ENCODE results near the gene MYH7. TPM values are rescaled to one million over a fixed set of nuclear protein-coding genes. Genes with fewer than 3 reads are reported as not detected.
"Not testable (repeated sequence)": the region's sequence is repeated elsewhere in the genome, so short reads cannot be mapped to it uniquely, and the experiment has no call there.

MYH7 gene
- total and polyA plus RNA-seq, 3 donors from 2014 or later: 0.87 to 51.3 (median 1.3) TPM

DNA sequence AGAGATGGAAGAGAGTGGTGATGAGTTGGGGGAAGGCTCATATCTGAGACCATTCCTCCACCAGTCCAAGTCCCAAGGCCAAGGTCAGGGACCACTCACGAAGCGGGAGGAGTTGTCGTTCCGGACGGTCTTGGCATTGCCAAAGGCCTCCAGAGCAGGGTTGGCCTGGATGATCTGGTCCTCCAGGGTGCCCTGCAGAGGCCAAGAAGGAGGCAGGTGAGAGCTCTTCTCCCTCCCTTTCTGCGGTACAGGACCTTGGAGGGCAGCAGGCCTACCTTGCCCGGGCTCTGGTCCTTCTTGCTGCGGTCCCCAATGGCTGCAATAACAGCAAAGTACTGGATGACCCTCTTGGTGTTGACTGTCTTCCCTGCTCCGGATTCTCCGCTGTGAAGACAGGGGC lies 4.0 kb downstream of the MYH7 start:
- intact Hi-C loops (cut with DNase I; ENCODE audit: low total_unique reads): no loop called here
- 79 to 90% methylated on average over 7 to 10 of the region's 10 CpGs for WGBS, 2 donors

DNA sequence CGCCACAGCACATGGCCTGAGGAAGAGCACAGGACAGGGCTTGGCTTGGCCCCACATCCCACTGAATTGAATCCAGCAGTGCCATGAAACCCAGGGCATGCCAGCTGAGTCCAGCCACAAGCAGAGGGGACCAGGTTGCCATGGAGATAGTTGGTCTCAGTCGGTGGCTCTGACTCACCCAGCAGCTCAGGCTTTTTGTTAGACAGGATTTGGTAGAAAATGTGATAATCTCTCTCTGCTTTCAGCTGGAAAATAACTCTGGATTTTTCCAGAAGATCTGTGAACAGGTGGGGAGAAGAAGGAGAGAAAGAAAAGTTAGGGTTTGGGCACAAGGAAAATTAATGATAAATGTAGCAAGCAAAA lies 4.8 kb downstream of the MYH7 start:
- WGBS, 2 donors: 67 to 73% methylated on average over 1 to 2 of the region's 2 CpGs
- intact Hi-C loops (cut with DNase I; ENCODE audit: low total_unique reads): no loop called here
- TF ChIP-seq, protein P1, sequence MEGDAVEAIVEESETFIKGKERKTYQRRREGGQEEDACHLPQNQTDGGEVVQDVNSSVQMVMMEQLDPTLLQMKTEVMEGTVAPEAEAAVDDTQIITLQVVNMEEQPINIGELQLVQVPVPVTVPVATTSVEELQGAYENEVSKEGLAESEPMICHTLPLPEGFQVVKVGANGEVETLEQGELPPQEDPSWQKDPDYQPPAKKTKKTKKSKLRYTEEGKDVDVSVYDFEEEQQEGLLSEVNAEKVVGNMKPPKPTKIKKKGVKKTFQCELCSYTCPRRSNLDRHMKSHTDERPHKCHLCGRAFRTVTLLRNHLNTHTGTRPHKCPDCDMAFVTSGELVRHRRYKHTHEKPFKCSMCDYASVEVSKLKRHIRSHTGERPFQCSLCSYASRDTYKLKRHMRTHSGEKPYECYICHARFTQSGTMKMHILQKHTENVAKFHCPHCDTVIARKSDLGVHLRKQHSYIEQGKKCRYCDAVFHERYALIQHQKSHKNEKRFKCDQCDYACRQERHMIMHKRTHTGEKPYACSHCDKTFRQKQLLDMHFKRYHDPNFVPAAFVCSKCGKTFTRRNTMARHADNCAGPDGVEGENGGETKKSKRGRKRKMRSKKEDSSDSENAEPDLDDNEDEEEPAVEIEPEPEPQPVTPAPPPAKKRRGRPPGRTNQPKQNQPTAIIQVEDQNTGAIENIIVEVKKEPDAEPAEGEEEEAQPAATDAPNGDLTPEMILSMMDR (IDR thresholded peaks at IDR 0.05): no peak
- TF ChIP-seq POLR2A (IDR thresholded peaks at IDR 0.05): no peak
- no peaks in the 10 kb centered on the region for H3K36me3 ChIP-seq (ENCODE audit: low read depth, missing control alignments)
- no peaks in the 10 kb centered on the region for H3K27me3 ChIP-seq
- no peak for DNase-seq
- no peaks in the 10 kb centered on the region for H3K9me3 ChIP-seq
- H3K4me1 ChIP-seq: no peaks in the 10 kb centered on the region
- H3K4me3 ChIP-seq: no peak overlapping the region
- H3K27ac ChIP-seq: no peak overlapping the region

More for the DNA sequence above, 4.0 kb downstream of the MYH7 start:
- TF ChIP-seq, protein P1 (IDR thresholded peaks at IDR 0.05): no peak
- no peak for TF ChIP-seq POLR2A (IDR thresholded peaks at IDR 0.05)
- H3K4me1 ChIP-seq: no peaks in the 10 kb centered on the region
- no peak for DNase-seq
- no peaks in the 10 kb centered on the region for H3K36me3 ChIP-seq (ENCODE audit: low read depth, missing control alignments)
- H3K4me3 ChIP-seq: no peak overlapping the region
- H3K27me3 ChIP-seq: no peaks in the 10 kb centered on the region
- H3K9me3 ChIP-seq: no peaks in the 10 kb centered on the region
- no peak overlapping the region for H3K27ac ChIP-seq

DNA sequence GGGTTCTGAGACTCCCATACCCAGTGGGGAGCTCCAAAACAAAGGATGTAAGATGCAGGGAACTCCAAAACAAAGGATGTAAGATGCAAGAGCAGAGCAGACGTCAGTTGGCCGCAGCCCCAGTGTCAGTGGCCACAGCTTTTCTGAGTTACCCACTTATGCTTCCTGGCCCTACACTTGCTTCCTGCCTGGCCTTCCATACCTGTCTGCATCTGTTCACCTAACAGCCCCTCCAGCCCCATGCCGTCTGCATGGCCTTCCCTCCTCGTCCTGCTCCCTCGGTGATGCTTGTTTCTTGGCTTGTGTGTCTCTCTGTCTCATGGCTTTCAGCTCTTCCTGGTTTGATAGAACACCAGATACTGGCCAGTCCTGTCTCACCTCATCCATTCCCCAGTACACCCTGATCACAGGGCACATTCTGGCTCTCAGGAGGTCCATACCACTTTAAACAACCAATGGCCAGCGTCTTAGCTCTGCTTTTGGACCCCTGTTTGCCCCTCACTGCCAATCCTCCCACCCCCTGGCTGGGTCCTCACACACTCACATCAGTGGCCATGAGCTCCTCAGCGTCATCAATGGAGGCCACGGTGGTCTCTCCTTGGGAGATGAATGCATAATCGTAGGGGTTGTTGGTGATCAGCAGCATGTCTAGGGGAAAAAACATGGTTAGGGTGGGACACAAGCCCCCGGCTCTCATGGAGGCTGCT lies 5.3 kb downstream of the MYH7 start:
- no peak for DNase-seq
- no peaks in the 10 kb centered on the region for H3K9me3 ChIP-seq
- H3K27me3 ChIP-seq: no peaks in the 10 kb centered on the region
- intact Hi-C loops (cut with DNase I; ENCODE audit: low total_unique reads): no loop called here
- H3K36me3 ChIP-seq (ENCODE audit: low read depth, missing control alignments): no peaks in the 10 kb centered on the region
- WGBS, 2 donors: 91 to 98% methylated on average over 10 of the region's 10 CpGs
- TF ChIP-seq, protein P1 (IDR thresholded peaks at IDR 0.05): no peak
- no peak for TF ChIP-seq POLR2A (IDR thresholded peaks at IDR 0.05)
- H3K4me1 ChIP-seq: no peaks in the 10 kb centered on the region
- H3K27ac ChIP-seq: no peak overlapping the region
- no peak overlapping the region for H3K4me3 ChIP-seq

DNA sequence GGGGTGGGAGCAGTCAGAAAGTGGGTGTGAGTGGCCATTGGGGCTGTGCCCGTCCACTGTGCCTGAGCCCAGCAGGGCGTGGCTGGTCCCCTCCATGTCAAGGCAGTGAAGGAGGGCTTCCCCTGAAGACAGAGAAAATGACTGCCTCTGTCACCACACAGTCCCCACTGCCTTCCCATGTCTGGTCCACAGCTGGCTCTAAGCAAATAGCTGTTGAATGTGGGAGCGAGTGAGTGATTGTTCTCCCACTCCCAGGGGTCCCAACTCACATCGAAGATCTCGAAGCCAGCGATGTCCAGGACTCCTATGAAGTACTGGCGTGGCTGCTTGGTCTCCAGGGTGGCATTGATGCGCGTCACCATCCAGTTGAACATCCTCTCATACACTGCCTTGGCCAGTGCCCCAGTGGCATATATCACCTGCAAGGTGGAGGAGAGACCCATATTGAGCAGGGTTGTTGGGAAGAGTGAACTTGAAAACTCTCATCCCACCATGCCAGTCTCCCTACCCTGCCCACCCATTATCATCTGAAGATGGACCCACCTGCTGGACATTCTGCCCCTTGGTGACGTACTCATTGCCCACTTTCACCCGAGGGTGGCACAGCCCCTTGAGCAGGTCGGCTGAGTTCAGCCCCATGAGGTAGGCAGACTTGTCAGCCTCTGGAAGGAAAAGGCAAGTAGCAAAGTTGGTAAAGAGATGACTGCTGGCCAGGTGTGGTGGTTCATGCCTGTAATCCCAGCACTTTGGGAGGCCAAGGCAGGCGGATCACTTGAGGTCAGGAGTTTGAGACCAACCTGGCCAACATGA lies 6.6 kb downstream of the MYH7 start:
- H3K4me1 ChIP-seq: no peaks in the 10 kb centered on the region
- no peak overlapping the region for H3K27ac ChIP-seq
- WGBS, 2 donors: 96% methylated on average over 13 of the region's 13 CpGs
- DNase-seq: no peak
- intact Hi-C loops (cut with DNase I; ENCODE audit: low total_unique reads): no loop called here
- H3K27me3 ChIP-seq: no peaks in the 10 kb centered on the region
- TF ChIP-seq POLR2A (IDR thresholded peaks at IDR 0.05): no peak
- TF ChIP-seq, protein P1 (IDR thresholded peaks at IDR 0.05): no peak
- H3K4me3 ChIP-seq: no peak overlapping the region
- H3K36me3 ChIP-seq (ENCODE audit: low read depth, missing control alignments): no peaks in the 10 kb centered on the region
- H3K9me3 ChIP-seq: no peaks in the 10 kb centered on the region

DNA sequence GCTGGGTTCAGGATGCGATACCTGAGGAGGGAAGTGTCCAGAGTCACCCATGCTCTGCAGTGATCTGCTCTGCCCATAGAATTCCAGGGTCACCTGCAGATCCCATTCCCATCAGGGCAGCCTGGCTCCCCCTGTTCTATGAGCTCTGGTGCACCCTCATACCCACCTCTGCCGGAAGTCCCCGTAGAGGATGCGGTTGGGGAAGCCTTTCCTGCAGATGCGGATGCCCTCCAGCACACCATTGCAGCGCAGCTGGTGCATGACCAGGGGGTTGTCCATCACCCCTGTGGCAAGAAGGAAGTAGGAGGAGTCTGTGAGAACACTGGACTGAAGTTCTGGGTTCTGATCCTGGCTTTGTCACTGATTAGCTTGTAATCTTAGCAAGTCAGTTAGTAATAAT lies 9.7 kb downstream of the MYH7 start:
- H3K27ac ChIP-seq; H3K27me3 ChIP-seq; H3K4me1 ChIP-seq; H3K36me3 ChIP-seq (ENCODE audit: low read depth, missing control alignments); intact Hi-C loops (cut with DNase I; ENCODE audit: low total_unique reads); DNase-seq; H3K4me3 ChIP-seq; H3K9me3 ChIP-seq: not testable (repeated sequence)
- WGBS, 2 donors: 94 to 96% methylated on average over 5 to 6 of the region's 6 CpGs
